Activated CD4-positive, alpha-beta T cell treated with anti-CD3 and anti-CD28 coated beads for 36 hours (primary cell): ENCODE results near the gene KLHL1. TPM values are rescaled to one million over a fixed set of nuclear protein-coding genes. Genes with fewer than 3 reads are reported as not detected.

Experiments
- ATAC-seq: fragments of 200-7000 bp; cut with Tn5 transposase; one replicate; pipeline ENCODE4 v1.10.0; 2021; ENCODE audit warnings: mild to moderate bottlenecking, moderate library complexity
- CTCF ChIA-PET: fragments of 350-600 bp; sonication (Branson Sonifier 250); formaldehyde crosslinking; loops from one replicate; lab custom pipeline; 2021; ENCODE audit warnings: antibody characterized with exemption; lab: Charles Lee
- POLR2A ChIA-PET: fragments of 350-600 bp; sonication (Branson Sonifier 250); formaldehyde crosslinking; loops from one replicate; lab custom pipeline; 2021; ENCODE audit warnings: antibody characterized with exemption, inconsistent platforms; lab: Charles Lee
- DNase-seq: peaks from one replicate; pipeline ENCODE4 v3.0.0-alpha.2; 2020
- H3K27ac Mint-ChIP-seq: one replicate; pipeline ENCODE4 v1.8.0; 2021; ENCODE audit warnings: mixed read lengths
- H3K27me3 Mint-ChIP-seq: one replicate; pipeline ENCODE4 v1.8.0; 2021; ENCODE audit warnings: mixed read lengths
- H3K36me3 Mint-ChIP-seq: one replicate; pipeline ENCODE4 v1.8.0; 2021; ENCODE audit warnings: low read depth, mixed read lengths
- H3K4me1 Mint-ChIP-seq: one replicate; pipeline ENCODE4 v1.8.0; 2021; ENCODE audit warnings: mixed read lengths
- H3K4me3 Mint-ChIP-seq: one replicate; pipeline ENCODE4 v1.8.0; 2021; ENCODE audit warnings: mild to moderate bottlenecking, moderate library complexity, mixed read lengths
- H3K9me3 Mint-ChIP-seq: one replicate; pipeline ENCODE4 v1.8.0; 2021; ENCODE audit warnings: low read depth, mixed read lengths
- intact Hi-C, 2 experiments: fragments of 100-400 bp; cut with DNase I in 1 of 2; cut with micrococcal nuclease in 1 of 2; formaldehyde crosslinking; loops; one replicate each; pipeline versions ENCODE4 v1.14.2 to v1.15.1; 2022 to 2024; cut with DNase I, micrococcal nuclease
- total RNA-seq, 2 experiments: library from RNA; stranded (reverse); gene quantifications; one replicate each; pipeline ENCODE4 v1.2.3, GENCODE V29; 2021

The KLHL1 gene
- total RNA-seq, 2 experiments from 2014 or later = not detected

DNA sequence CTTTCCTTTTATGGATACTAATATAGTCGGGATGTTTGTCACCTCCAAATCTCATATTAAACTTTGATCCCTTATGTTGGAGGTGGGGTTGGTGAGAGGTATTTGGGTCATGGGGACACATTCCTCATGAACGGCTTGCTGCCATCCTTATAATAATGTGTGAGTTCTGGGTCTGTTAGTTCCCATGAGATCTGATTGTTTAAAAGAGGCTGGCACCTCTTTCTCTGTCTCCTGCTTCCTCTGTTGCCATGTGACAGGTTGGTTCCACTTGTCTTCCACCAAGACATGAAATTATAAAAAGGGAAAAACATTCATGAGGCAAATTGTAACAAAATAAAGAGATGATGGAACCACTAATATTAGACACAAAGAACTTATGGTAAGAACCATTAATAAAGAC, 108.4 kb downstream of the KLHL1 start:
- POLR2A ChIA-PET = no interaction called here
- Mint-ChIP-seq H3K36me3 (no peaks in the 10 kb centered on the region), H3K9me3 (peaks cover 2% of the 10 kb centered on the region), H3K27me3 (no peaks in the 10 kb centered on the region), H3K4me3 (no peak overlapping the region), H3K4me1 (no peaks in the 10 kb centered on the region), H3K27ac (no peak overlapping the region)
- ATAC-seq = no peak
- intact Hi-C loops = no loop called here
- no peak for DNase-seq
- CTCF ChIA-PET = no interaction called here

DNA sequence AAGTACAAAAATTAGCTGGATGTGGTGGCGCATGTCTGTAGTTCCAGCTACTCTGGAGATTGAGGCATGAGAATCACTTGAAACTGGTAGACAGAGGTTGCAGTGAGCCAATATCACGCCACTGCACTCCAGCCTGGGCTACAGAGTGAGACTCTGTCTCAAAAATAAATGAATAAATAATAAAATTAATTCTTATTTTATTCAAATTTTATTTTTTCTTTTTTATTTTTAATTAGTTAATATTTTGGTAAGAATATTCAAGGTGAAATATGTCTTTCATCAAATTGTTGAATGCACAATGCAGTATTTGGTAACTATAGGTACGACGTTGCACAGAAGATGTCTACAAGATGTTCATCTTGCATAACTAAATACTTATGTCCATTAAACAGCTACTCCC, 111.2 kb downstream of the KLHL1 start:
- Mint-ChIP-seq H3K9me3 (peaks cover 11% of the 10 kb centered on the region), H3K4me1 (no peaks in the 10 kb centered on the region), H3K27ac (no peak overlapping the region), H3K27me3 (no peaks in the 10 kb centered on the region), H3K4me3 (no peak overlapping the region), H3K36me3 (no peaks in the 10 kb centered on the region)
- DNase-seq = no peak
- ATAC-seq = no peak
- POLR2A ChIA-PET = no interaction called here
- intact Hi-C loops = no loop called here
- CTCF ChIA-PET = no interaction called here

DNA sequence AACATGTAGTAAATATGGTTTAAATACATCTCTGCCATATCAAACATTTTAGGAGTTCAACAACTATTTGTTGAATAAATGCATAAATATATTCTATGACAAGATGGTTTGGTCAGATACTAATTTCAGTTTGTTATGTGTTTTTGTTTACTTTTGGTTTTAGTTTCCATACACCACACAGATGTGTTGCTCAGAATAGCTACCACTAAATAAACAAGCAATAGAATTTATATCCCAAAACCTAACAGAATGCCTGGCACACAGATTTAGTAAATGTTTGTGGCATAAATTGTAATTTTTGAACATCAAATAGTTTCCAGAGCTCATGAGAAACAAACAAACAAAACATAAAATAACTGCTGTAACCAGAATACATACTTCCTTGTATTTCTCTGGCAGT, 127.5 kb downstream of the KLHL1 start:
- H3K4me1 Mint-ChIP-seq = no peaks in the 10 kb centered on the region
- ATAC-seq (no peak), DNase-seq (no peak)
- CTCF ChIA-PET = no interaction called here
- POLR2A ChIA-PET = no interaction called here
- H3K27ac Mint-ChIP-seq = no peak overlapping the region
- H3K4me3 Mint-ChIP-seq = no peak overlapping the region
- peaks cover 11% of the 10 kb centered on the region for H3K9me3 Mint-ChIP-seq
- H3K27me3 Mint-ChIP-seq = no peaks in the 10 kb centered on the region
- intact Hi-C loops = no loop called here
- no peaks in the 10 kb centered on the region for H3K36me3 Mint-ChIP-seq

DNA sequence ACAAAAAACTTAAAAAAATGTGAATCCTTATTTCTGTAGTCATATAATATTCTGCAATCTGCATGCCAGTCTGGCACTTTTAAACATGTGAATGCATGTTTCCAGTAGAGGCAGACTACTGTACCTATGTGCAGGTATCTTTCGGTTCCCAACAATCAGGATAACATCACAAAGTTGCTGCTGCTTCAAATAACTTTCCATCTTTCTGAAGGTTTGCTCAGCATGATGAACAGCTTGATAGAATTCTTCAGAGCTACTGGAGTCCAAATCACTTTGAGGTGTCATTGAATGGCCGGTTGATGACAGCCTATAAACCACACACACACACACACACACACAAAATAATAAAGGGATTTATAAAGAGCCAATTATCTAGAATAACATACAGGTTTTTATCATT, 132.8 kb downstream of the KLHL1 start:
- Mint-ChIP-seq H3K27ac (no peak overlapping the region), H3K4me3 (no peak overlapping the region), H3K36me3 (no peaks in the 10 kb centered on the region), H3K4me1 (no peaks in the 10 kb centered on the region), H3K9me3 (peaks cover 10% of the 10 kb centered on the region), H3K27me3 (no peaks in the 10 kb centered on the region)
- ATAC-seq (no peak), DNase-seq (no peak)
- ChIA-PET POLR2A (no interaction called here), CTCF (no interaction called here)
- intact Hi-C loops = no loop called here

DNA sequence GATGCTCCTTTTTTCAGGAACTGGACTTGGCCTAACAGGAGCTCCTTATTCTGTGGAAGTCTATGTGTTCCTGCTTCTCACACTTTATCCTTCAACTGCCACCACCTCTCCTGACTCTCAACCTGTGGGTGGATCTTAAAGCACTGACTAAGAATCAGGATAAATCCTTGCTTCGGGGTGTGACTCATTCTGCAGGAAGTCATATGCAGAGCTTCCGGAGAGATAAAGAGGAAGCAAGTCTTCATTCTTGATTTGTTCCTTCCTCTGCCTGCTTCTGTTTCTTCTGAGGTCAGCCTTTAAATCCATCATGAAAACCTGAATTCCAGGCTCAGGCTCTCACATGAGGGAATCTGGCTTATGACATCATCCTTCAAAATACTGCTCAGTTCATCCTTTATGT, 137.7 kb downstream of the KLHL1 start:
- Mint-ChIP-seq H3K9me3 (peaks cover 12% of the 10 kb centered on the region), H3K27ac (no peak overlapping the region), H3K4me3 (no peak overlapping the region), H3K27me3 (no peaks in the 10 kb centered on the region), H3K36me3 (no peaks in the 10 kb centered on the region), H3K4me1 (no peaks in the 10 kb centered on the region)
- DNase-seq = no peak
- POLR2A ChIA-PET = no interaction called here
- CTCF ChIA-PET = no interaction called here
- intact Hi-C loops = no loop called here
- no peak for ATAC-seq

DNA sequence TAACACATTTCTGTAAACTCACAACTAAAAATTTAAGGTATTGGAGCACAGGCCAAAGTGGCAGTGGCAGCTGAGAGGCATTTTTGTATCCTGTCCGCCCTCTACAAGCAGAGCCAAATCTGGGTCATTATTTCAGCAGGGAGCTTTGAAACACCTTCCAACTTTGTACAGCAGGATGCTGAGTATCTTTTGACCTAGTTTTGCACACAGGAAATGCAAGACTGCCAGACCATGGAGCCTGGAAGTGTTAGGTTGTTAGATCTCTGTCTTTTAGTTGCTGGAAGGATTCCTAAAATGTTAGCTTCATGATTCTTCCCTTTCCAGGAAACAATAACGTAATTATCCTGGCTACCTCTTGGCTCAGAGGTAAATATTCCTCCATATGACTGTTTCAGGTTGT, 149.2 kb downstream of the KLHL1 start:
- H3K4me1 Mint-ChIP-seq = no peaks in the 10 kb centered on the region
- H3K27me3 Mint-ChIP-seq = no peaks in the 10 kb centered on the region
- ATAC-seq (no peak), DNase-seq (no peak)
- H3K4me3 Mint-ChIP-seq = no peak overlapping the region
- H3K36me3 Mint-ChIP-seq = no peaks in the 10 kb centered on the region
- intact Hi-C loops = no loop called here
- no peak overlapping the region for H3K27ac Mint-ChIP-seq
- CTCF ChIA-PET = no interaction called here
- H3K9me3 Mint-ChIP-seq = peaks cover 10% of the 10 kb centered on the region
- POLR2A ChIA-PET = no interaction called here

DNA sequence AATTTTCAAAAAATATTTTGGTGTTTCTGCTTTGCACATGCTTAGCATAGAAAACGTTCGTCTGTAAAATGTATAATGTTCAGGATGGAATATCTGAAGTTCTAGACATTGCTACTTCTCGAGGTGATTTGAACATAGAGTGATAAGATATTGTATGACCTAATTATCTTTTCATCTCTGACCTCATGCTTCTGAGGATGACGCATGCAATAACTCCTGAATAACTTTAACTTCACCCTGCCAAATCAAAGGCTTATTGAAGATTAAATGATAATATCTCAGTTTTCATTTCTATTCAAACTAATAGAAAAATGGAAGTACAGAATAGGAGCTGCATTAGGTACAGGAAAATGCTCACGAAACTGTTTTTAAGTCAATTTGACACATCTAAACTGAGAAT, 151.4 kb downstream of the KLHL1 start:
- CTCF ChIA-PET = no interaction called here
- intact Hi-C loops = no loop called here
- POLR2A ChIA-PET = no interaction called here
- Mint-ChIP-seq H3K9me3 (peaks cover 9% of the 10 kb centered on the region), H3K4me1 (no peaks in the 10 kb centered on the region), H3K27ac (no peak overlapping the region), H3K36me3 (no peaks in the 10 kb centered on the region), H3K27me3 (no peaks in the 10 kb centered on the region), H3K4me3 (no peak overlapping the region)
- ATAC-seq = no peak
- no peak for DNase-seq

DNA sequence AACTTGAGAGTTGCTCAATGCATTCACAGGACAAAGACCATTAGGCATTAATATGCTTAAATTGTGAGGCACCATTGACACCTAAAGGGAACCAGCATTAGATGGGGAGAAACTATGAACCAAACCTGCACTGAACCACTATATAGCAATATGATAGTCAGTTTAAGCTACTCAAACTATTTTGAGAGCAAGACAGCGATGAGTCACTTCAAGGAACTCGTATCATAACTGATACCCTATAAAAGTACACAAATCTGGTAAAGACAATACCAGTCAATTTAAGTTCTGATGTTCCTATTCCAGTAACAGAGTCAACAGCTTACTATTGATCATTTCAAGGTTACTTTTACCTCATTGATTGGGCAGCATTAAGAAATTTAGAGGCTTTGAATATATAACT, 151.9 kb downstream of the KLHL1 start:
- POLR2A ChIA-PET = no interaction called here
- no peak for DNase-seq

DNA sequence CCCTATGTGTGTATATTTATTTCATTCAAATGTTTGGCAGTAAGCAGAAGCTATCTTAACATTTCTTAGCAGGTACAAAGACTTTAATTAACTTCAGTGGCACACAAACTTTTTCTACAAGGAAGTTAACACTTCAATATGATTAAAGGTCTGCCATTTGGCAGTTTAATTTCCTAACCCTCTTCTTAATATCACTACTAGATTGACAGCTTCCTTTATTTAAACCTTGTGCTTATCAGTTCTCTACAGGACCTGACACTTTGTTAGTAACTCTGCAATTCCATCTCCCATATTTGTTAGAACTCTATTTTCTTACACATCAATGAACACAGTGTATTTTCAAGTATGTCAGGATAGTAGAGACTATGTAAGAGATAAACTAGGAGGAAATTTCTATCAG, 153.0 kb downstream of the KLHL1 start:
- DNase-seq (no peak), ATAC-seq (no peak)
- Mint-ChIP-seq H3K27ac (no peak overlapping the region), H3K4me1 (no peaks in the 10 kb centered on the region), H3K36me3 (no peaks in the 10 kb centered on the region), H3K27me3 (no peaks in the 10 kb centered on the region), H3K9me3 (peaks cover 7% of the 10 kb centered on the region), H3K4me3 (no peak overlapping the region)
- intact Hi-C loops = no loop called here
- ChIA-PET POLR2A (no interaction called here), CTCF (no interaction called here)

More for the DNA sequence above, 151.9 kb downstream of the KLHL1 start:
- H3K4me3 Mint-ChIP-seq = no peak overlapping the region
- CTCF ChIA-PET = no interaction called here
- H3K27me3 Mint-ChIP-seq = no peaks in the 10 kb centered on the region
- ATAC-seq = no peak
- H3K36me3 Mint-ChIP-seq = no peaks in the 10 kb centered on the region
- no peak overlapping the region for H3K27ac Mint-ChIP-seq
- H3K9me3 Mint-ChIP-seq = peaks cover 12% of the 10 kb centered on the region
- H3K4me1 Mint-ChIP-seq = no peaks in the 10 kb centered on the region
- intact Hi-C loops = no loop called here

DNA sequence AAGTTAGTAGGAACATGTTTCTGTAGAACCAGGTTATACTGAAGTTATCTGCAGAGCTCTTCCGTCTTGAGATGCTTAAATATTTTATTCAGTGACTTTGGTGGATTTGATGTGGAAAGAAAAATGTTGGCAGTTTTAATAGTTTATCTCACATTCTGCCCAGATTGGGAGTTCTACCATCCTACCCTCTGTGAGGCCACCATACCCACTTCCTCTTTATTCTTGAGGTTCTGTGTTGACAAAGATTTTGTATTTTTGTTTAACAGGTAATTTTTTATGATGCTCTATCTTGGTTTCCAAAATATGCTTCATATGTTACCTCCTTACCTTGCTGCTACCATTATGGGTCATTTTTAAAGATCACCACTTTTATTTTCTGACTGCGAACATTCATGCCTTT, 156.8 kb downstream of the KLHL1 start:
- H3K4me1 Mint-ChIP-seq = no peaks in the 10 kb centered on the region
- H3K4me3 Mint-ChIP-seq = no peak overlapping the region
- intact Hi-C loops = no loop called here
- peaks cover 8% of the 10 kb centered on the region for H3K9me3 Mint-ChIP-seq
- no peaks in the 10 kb centered on the region for H3K36me3 Mint-ChIP-seq
- ATAC-seq = no peak
- H3K27me3 Mint-ChIP-seq = no peaks in the 10 kb centered on the region
- no peak for DNase-seq
- H3K27ac Mint-ChIP-seq = no peak overlapping the region
- ChIA-PET CTCF (no interaction called here), POLR2A (no interaction called here)

DNA sequence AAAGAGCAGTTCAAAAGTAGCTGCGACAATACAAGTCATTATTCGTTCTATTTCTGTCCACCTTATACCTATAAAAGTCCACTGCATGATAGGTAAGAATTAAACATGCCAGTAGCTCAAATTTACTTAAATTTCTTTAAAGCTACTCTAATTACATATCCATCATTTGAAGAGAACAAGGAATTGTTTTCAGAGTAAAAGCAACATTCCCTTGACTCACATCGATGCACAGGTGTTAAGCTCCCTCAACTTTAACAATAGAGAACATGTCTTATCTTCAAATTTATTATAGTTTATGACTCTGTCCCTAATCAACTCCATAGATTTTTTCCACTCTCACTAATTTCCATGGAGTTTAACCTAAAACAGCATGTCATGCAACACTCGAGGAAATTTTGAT, 158.1 kb downstream of the KLHL1 start:
- no peaks in the 10 kb centered on the region for H3K27me3 Mint-ChIP-seq
- no peaks in the 10 kb centered on the region for H3K4me1 Mint-ChIP-seq
- DNase-seq = no peak
- no peak overlapping the region for H3K27ac Mint-ChIP-seq
- ATAC-seq = no peak
- intact Hi-C loops = no loop called here
- H3K36me3 Mint-ChIP-seq = no peaks in the 10 kb centered on the region
- ChIA-PET CTCF (no interaction called here), POLR2A (interaction anchor here (0.6 kb wide), 1 partner anchor 39 kb away, joined by 3 read pairs; no protein-coding TSS in a partner anchor)
- H3K4me3 Mint-ChIP-seq = no peak overlapping the region
- peaks cover 6% of the 10 kb centered on the region for H3K9me3 Mint-ChIP-seq

DNA sequence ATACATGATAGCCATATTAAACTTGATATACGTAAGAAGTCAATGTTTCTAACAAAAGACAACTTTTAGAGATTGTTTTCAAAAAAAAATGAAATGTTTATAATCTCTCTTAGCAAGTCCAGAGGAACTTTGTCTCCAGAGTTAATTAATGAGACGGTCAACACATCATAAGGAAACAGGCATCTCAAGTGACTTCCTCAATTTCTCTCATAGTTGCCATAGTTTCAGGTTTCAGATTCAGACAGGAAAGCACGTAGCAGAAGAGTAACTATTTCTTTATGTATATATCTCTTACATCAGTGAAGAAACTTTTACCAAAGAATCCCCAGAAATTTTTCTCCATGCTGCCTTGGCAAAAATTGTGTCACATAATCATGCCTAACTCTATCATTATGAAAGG, 160.2 kb downstream of the KLHL1 start:
- H3K36me3 Mint-ChIP-seq = no peaks in the 10 kb centered on the region
- H3K27ac Mint-ChIP-seq = no peak overlapping the region
- peaks cover 6% of the 10 kb centered on the region for H3K9me3 Mint-ChIP-seq
- POLR2A ChIA-PET = no interaction called here
- no peaks in the 10 kb centered on the region for H3K4me1 Mint-ChIP-seq
- no peak overlapping the region for H3K4me3 Mint-ChIP-seq
- CTCF ChIA-PET = no interaction called here
- intact Hi-C loops = no loop called here
- no peak for ATAC-seq
- DNase-seq = no peak
- H3K27me3 Mint-ChIP-seq = no peaks in the 10 kb centered on the region

DNA sequence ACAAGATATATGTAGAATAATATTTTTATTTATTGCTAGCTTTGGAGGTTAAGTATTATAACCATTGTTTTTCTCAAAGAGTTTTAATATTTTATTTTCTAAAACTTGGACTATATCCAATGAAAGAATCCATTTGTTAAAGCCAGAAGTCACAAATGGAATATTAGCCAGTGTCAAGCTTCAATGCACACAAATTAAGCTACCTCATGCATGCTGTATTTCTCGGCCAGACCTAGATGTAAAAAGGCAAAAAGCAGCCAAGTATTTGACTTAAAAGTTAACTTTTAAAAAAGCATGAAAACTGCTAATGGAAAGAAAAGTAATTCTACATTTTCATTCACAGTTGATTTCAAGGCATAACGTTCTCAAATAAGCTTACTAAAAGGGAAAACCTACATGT, 160.7 kb downstream of the KLHL1 start:
- intact Hi-C loops = no loop called here
- Mint-ChIP-seq H3K4me3 (no peak overlapping the region), H3K36me3 (no peaks in the 10 kb centered on the region), H3K27ac (no peak overlapping the region), H3K9me3 (peaks cover 6% of the 10 kb centered on the region), H3K4me1 (no peaks in the 10 kb centered on the region), H3K27me3 (no peaks in the 10 kb centered on the region)
- ChIA-PET POLR2A (no interaction called here), CTCF (no interaction called here)
- ATAC-seq (no peak), DNase-seq (no peak)
